Measurements from ENCODE around the gene IRAK1. TPM values are rescaled to one million over a fixed set of nuclear protein-coding genes. Genes with fewer than 3 reads are reported as not detected.
"Not testable (repeated sequence)": the region's sequence is repeated elsewhere in the genome, so short reads cannot be mapped to it uniquely, and the experiment has no call there.

The IRAK1 gene
- total and polyA plus RNA-seq, 2 of the 8 experiments (the other 6 are each of a cell fraction or from before 2014, with no cell fraction given), result 26.6 to 41.7 TPM

DNA sequence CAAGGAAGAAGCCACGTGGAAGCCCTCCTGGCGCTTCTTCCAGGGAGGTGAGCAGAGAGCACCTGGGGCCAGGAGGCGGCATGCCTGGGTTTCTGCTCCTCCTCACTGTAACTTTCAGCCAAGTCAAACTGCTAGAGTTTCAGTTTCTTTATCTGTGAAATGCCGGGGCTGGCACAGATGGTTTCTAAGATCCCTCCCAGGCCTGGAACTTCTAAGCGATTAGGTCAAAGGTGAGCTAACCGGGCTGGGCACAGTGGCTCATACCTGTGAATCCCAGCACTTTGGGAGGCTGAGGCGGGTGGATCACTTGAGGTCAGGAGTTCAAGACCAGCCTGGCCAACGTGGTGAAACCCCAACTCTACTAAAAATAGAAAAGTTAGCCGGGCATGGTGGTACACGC is 39.3 kb downstream of the IRAK1 start:
- not testable (repeated sequence) for H4K20me1 ChIP-seq (replicated peaks in 1 of 2; ENCODE audit: control insufficient read depth in 1 of 2, insufficient read depth in 2 of 2, low read length in 2 of 2); H3K9me3 ChIP-seq (ENCODE audit: insufficient read depth in 2 of 2, low read depth in 1 of 2, low read length in 1 of 2); H2BK15ac ChIP-seq (ENCODE audit: low read length); H3K14ac ChIP-seq (ENCODE audit: insufficient read length); H2AFZ ChIP-seq (ENCODE audit: low read length); H2BK20ac ChIP-seq (ENCODE audit: low read length); H3K9ac ChIP-seq (replicated peaks in 1 of 4; ENCODE audit: extremely low read depth in 1 of 4, low read depth in 3 of 4, low read length in 3 of 4); H3K4me1 ChIP-seq (replicated peaks in 1 of 4; ENCODE audit: control insufficient read depth in 3 of 4, insufficient read depth in 4 of 4, low read length in 3 of 4); H2AK5ac ChIP-seq (ENCODE audit: low read depth, low read length); H3K79me1 ChIP-seq (ENCODE audit: low read depth, low read length); H3K56ac ChIP-seq (replicated peaks; ENCODE audit: insufficient read length, low read depth, low read length); H2BK12ac ChIP-seq (ENCODE audit: low read depth, low read length); H3K4me2 ChIP-seq (ENCODE audit: insufficient read depth in 1 of 2, low read depth in 2 of 2, low read length in 2 of 2); H3K23ac ChIP-seq (ENCODE audit: insufficient read length); H2BK5ac ChIP-seq (ENCODE audit: low read depth, low read length); H3K18ac ChIP-seq (ENCODE audit: extremely low read depth, low read length); H3K36me3 ChIP-seq (ENCODE audit: control insufficient read depth in 2 of 4, insufficient read depth in 4 of 4, low read length in 3 of 4); DNase-seq (ENCODE audit: low read depth in 1 of 2, low spot score in 2 of 2); H3K27ac ChIP-seq (ENCODE audit: low read depth, low read length); H3K79me2 ChIP-seq (ENCODE audit: control insufficient read depth in 1 of 2, insufficient read depth in 2 of 2, low read length in 2 of 2); H3K27me3 ChIP-seq (replicated peaks in 1 of 4; ENCODE audit: control insufficient read depth in 3 of 4, extremely low read depth in 1 of 4, insufficient read depth in 3 of 4, low read length in 3 of 4); H3K23me2 ChIP-seq (ENCODE audit: low read depth, low read length); H4K91ac ChIP-seq (replicated peaks; ENCODE audit: insufficient read length, low read length); H2BK120ac ChIP-seq (replicated peaks; ENCODE audit: low read depth, low read length); H4K8ac ChIP-seq (ENCODE audit: extremely low read depth, insufficient read depth, low read length); H3K4me3 ChIP-seq (ENCODE audit: extremely low read depth in 1 of 4, insufficient read depth in 2 of 4, low read depth in 3 of 4, low read length in 4 of 4); H3K4ac ChIP-seq (replicated peaks; ENCODE audit: insufficient read length, low read depth, low read length); H4K5ac ChIP-seq (ENCODE audit: insufficient read length, low read depth, low read length)
- CTCF ChIA-PET (ENCODE audit: partially characterized antibody), result interaction anchor here (1.6 kb wide), 1 partner anchor 28 kb away, joined by 3 read pairs; no protein-coding TSS in a partner anchor
- 87% methylated on average over 4 of the region's 10 CpGs; no CpG with 5 or more reads in 1 of the 2 experiments for WGBS, 2 experiments (ENCODE audit: extremely low coverage in 1 of 2, insufficient coverage in 1 of 2, insufficient read length in 1 of 2, insufficient replicate concordance in 2 of 2, low coverage in 1 of 2, low lambda C conversion rate in 2 of 2, missing lambda C conversion rate in 1 of 2)
- POLR2A ChIA-PET (ENCODE audit: partially characterized antibody), result interaction anchor here (3.2 kb wide), 1 partner anchor 9 kb away, joined by 10 read pairs; the partner anchor contains the start of gene HCFC1
- FAIRE-seq, result peak; percentile 86
